Nephron (organoid): ENCODE data around the gene HHATL.

Experiments used
- H3K27ac Mint-ChIP-seq, 3 experiments: 2 replicates each; pipeline ENCODE4 v1.8.0; 2020; ENCODE audit warnings: mixed read lengths in 3 of 3, mild to moderate bottlenecking in 2 of 3, moderate library complexity in 1 of 3
- H3K27me3 Mint-ChIP-seq: 2 replicates; pipeline ENCODE4 v1.8.0; 2021; ENCODE audit warnings: low read depth, mild to moderate bottlenecking, moderate library complexity, mixed read lengths
- H3K36me3 Mint-ChIP-seq: 2 replicates; pipeline ENCODE4 v1.8.0; 2020; ENCODE audit warnings: low read depth, mixed read lengths
- H3K4me1 Mint-ChIP-seq: 2 replicates; pipeline ENCODE4 v1.8.0; 2020; ENCODE audit warnings: mixed read lengths
- H3K4me3 Mint-ChIP-seq, 3 experiments: 2 replicates each; pipeline ENCODE4 v1.8.0; 2020; ENCODE audit warnings: mild to moderate bottlenecking in 3 of 3, mixed read lengths in 3 of 3, moderate library complexity in 2 of 3
- H3K9me3 Mint-ChIP-seq: 2 replicates; pipeline ENCODE4 v1.8.0; 2020; ENCODE audit warnings: mixed read lengths
- TF ChIP-seq, protein P1 (sequence below), 3 experiments: fragments of 200-600 bp; sonication (generic); IDR thresholded peaks; one replicate each; pipeline ENCODE4 v1.5.0; 2021; ENCODE audit warnings: antibody characterized with exemption in 3 of 3; ENCODE audit not compliant: unreplicated experiment in 3 of 3

HHATL gene

DNA sequence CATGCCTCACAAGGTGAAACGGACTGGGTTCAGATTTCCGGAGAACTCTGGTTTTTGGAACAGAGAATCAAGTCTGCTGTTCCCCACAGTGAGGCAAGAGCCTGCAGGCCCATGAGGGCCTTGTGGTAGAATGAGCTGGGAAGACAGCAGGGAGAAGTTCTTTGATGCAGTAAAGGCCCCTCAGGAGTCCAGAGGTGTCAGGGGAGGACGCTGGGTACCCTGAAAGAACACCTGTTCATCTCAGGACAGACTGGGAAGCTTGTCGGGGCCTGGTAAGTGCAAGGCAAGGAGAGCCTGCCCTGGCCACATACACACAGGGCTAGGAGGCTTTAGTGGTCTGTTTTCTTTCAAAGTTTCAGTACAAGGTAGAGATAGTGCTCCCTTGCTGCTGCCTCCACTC is 52.8 kb downstream of the HHATL start:
- H3K27ac Mint-ChIP-seq: peak overlapping the region in 2 of 3 experiments; percentile 28 to 50
- H3K9me3 Mint-ChIP-seq: no peaks in the 10 kb centered on the region
- TF ChIP-seq, protein P1, sequence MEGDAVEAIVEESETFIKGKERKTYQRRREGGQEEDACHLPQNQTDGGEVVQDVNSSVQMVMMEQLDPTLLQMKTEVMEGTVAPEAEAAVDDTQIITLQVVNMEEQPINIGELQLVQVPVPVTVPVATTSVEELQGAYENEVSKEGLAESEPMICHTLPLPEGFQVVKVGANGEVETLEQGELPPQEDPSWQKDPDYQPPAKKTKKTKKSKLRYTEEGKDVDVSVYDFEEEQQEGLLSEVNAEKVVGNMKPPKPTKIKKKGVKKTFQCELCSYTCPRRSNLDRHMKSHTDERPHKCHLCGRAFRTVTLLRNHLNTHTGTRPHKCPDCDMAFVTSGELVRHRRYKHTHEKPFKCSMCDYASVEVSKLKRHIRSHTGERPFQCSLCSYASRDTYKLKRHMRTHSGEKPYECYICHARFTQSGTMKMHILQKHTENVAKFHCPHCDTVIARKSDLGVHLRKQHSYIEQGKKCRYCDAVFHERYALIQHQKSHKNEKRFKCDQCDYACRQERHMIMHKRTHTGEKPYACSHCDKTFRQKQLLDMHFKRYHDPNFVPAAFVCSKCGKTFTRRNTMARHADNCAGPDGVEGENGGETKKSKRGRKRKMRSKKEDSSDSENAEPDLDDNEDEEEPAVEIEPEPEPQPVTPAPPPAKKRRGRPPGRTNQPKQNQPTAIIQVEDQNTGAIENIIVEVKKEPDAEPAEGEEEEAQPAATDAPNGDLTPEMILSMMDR (IDR thresholded peaks at IDR 0.05; ENCODE audit: unreplicated experiment in 3 of 3): no peak
- no peak overlapping the region for H3K4me3 Mint-ChIP-seq
- peaks cover 37% of the 10 kb centered on the region for H3K36me3 Mint-ChIP-seq
- no peaks in the 10 kb centered on the region for H3K27me3 Mint-ChIP-seq
- H3K4me1 Mint-ChIP-seq: peaks cover 33% of the 10 kb centered on the region

DNA sequence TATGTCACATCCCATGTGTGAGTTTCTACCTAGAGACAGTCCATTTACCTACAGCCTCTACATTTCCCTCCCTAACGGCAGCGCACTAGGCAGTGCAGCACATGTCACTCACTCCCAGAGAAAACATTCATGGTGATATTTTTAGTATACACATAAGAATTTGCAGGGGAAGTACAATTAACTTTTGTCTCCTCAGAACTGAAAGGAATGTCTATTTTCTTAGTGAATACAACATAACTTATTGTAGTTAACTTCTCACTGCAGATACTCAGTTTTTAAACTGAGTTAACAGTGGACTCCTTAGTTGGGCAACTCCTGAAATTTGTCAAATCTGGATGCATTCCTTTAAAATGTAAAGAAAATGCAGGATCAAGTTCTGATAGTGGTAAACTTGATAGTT is 53.6 kb downstream of the HHATL start:
- TF ChIP-seq, protein P1 (IDR thresholded peaks at IDR 0.05; ENCODE audit: unreplicated experiment in 3 of 3): no peak
- Mint-ChIP-seq H3K27me3 (no peaks in the 10 kb centered on the region), H3K4me1 (peaks cover 33% of the 10 kb centered on the region), H3K4me3 (peak overlapping the region in 1 of 3 experiments; percentile 51), H3K36me3 (peaks cover 42% of the 10 kb centered on the region), H3K27ac (peak overlapping the region; percentile 26 to 60 (median 40)), H3K9me3 (no peaks in the 10 kb centered on the region)

DNA sequence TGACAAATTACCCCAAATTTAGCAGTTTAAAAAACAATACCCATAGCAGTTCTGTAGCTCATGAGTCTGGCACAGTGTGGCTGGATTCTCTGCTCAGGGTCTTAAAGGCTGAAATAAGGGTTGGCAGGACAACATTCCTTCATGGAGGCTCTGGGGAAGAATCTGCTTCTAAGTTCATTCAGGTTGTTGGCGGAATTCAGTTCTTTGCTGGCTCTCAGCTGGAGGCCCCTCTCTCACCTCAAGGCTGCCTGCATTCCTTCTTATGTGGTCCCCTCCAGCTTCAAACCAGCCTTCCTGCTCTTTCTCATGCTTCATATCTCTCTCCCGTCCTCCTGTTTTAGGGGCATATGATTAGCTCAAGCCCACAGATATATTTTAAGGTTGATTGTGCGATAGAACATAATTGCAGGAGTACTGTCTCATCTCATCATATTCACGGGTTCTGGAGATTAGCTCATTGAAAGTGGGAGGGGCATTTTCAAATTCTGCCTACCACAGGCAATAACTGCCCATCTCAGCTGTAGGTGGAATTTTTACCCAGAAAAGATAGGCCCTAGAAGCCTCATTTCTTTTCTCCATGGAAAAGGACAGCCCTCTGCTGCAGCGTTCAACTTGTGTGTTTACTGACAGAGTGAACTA is 54.7 kb downstream of the HHATL start:
- Mint-ChIP-seq H3K36me3 (peaks cover 52% of the 10 kb centered on the region), H3K4me1 (peaks cover 28% of the 10 kb centered on the region), H3K27ac (no peak overlapping the region), H3K4me3 (no peak overlapping the region), H3K9me3 (no peaks in the 10 kb centered on the region), H3K27me3 (no peaks in the 10 kb centered on the region)
- TF ChIP-seq, protein P1 (IDR thresholded peaks at IDR 0.05; ENCODE audit: unreplicated experiment in 3 of 3): no peak
